HEK293T (cell line): ENCODE results near the gene HNMT.

Experiments used
- ARNT ChIP-seq: fragments of 450-650 bp; IDR thresholded peaks from 2 replicates; pipeline ENCODE4 v1.6.1; 2017; ENCODE audit warnings: mild to moderate bottlenecking
- BHLHE40 ChIP-seq: fragments of 450-650 bp; IDR thresholded peaks from 2 replicates; pipeline ENCODE4 v1.6.1; 2016; ENCODE audit warnings: mild to moderate bottlenecking, moderate library complexity, borderline replicate concordance
- FOXK2 ChIP-seq: fragments of 450-650 bp; IDR thresholded peaks from 2 replicates; pipeline ENCODE4 v1.6.1; 2016; ENCODE audit warnings: mild to moderate bottlenecking
- L3MBTL2 ChIP-seq: fragments of 450-650 bp; conservative IDR thresholded peaks from 2 replicates; pipeline ENCODE4 v1.6.1; 2016; ENCODE audit warnings: mild to moderate bottlenecking
- SP1 ChIP-seq: fragments of 450-650 bp; IDR thresholded peaks from 2 replicates; pipeline ENCODE4 v1.6.1; 2017
- TARDBP ChIP-seq: fragments of 450-650 bp; IDR thresholded peaks from 2 replicates; pipeline ENCODE4 v1.6.1; 2016
- ZNF384 ChIP-seq: fragments of 450-650 bp; IDR thresholded peaks from 2 replicates; pipeline ENCODE4 v1.6.1; 2016
- TF ChIP-seq, protein P1 (sequence below): fragments of 450-650 bp; IDR thresholded peaks from 2 replicates; pipeline ENCODE4 v1.6.1; 2016

DNA sequence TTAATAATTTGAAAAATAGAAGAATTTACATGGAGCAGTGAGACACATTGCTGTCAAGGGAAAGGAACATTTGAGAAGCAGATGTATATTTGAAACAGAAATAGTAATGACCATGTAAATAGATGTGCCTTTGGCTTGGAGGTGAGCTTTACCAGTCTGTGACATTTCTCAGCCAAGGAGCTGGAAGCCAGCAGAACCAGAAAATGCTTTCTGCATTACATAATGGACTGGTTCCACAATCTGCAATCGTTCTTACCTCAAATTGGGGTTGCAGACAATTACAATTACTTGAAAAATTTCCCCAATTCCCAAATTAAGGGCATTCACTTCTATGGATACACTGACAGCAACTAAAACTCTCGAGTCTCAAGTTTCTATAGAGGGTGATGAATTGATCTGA lies 59.7 kb downstream of the HNMT start:
- TF ChIP-seq L3MBTL2 (no peak), ZNF384 (no peak), ARNT (no peak), SP1 (no peak), BHLHE40 (no peak), TARDBP (no peak), FOXK2 (no peak)
- TF ChIP-seq, protein P1, sequence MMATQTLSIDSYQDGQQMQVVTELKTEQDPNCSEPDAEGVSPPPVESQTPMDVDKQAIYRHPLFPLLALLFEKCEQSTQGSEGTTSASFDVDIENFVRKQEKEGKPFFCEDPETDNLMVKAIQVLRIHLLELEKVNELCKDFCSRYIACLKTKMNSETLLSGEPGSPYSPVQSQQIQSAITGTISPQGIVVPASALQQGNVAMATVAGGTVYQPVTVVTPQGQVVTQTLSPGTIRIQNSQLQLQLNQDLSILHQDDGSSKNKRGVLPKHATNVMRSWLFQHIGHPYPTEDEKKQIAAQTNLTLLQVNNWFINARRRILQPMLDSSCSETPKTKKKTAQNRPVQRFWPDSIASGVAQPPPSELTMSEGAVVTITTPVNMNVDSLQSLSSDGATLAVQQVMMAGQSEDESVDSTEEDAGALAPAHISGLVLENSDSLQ: no peak
